ENCODE data around the gene KCNIP2.

The KCNIP2 gene

GRCh38 chr10:101857802-101858476 lies 14.3 kb upstream of the KCNIP2 start:
- Mint-ChIP-seq H3K27ac (no peak overlapping the region), H3K36me3 (ENCODE audit: low read depth) (peaks cover 35% of the 10 kb centered on the region), H3K27me3 (ENCODE audit: low read depth) (no peaks in the 10 kb centered on the region), H3K9me3 (peaks cover 20% of the 10 kb centered on the region), H3K4me3 (no peak overlapping the region), H3K4me1 (no peaks in the 10 kb centered on the region)
- no peak for TF ChIP-seq CTCF (IDR thresholded peaks at IDR 0.05; ENCODE audit: unreplicated experiment in 3 of 3)

GRCh38 chr10:101856626-101857025 lies 13.0 kb upstream of the KCNIP2 start:
- Mint-ChIP-seq H3K36me3 (ENCODE audit: low read depth) (peaks cover 24% of the 10 kb centered on the region), H3K4me1 (no peaks in the 10 kb centered on the region), H3K4me3 (no peak overlapping the region), H3K27me3 (ENCODE audit: low read depth) (no peaks in the 10 kb centered on the region), H3K27ac (no peak overlapping the region), H3K9me3 (peaks cover 17% of the 10 kb centered on the region)
- TF ChIP-seq CTCF (IDR thresholded peaks at IDR 0.05; ENCODE audit: unreplicated experiment in 3 of 3): no peak

GRCh38 chr10:101851411-101852116 lies 8.0 kb upstream of the KCNIP2 start:
- Mint-ChIP-seq H3K4me3 (no peak overlapping the region), H3K27me3 (ENCODE audit: low read depth) (no peaks in the 10 kb centered on the region), H3K36me3 (ENCODE audit: low read depth) (peaks cover 9% of the 10 kb centered on the region), H3K4me1 (no peaks in the 10 kb centered on the region), H3K27ac (no peak overlapping the region), H3K9me3 (no peaks in the 10 kb centered on the region)
- TF ChIP-seq CTCF (IDR thresholded peaks at IDR 0.05; ENCODE audit: unreplicated experiment in 3 of 3): no peak

GRCh38 chr10:101850749-101851148 lies 7.1 kb upstream of the KCNIP2 start:
- H3K27me3 Mint-ChIP-seq (ENCODE audit: low read depth): no peaks in the 10 kb centered on the region
- TF ChIP-seq CTCF (IDR thresholded peaks at IDR 0.05; ENCODE audit: unreplicated experiment in 3 of 3): no peak
- no peaks in the 10 kb centered on the region for H3K4me1 Mint-ChIP-seq
- H3K4me3 Mint-ChIP-seq: no peak overlapping the region
- H3K27ac Mint-ChIP-seq: no peak overlapping the region
- H3K9me3 Mint-ChIP-seq: no peaks in the 10 kb centered on the region
- H3K36me3 Mint-ChIP-seq (ENCODE audit: low read depth): peaks cover 16% of the 10 kb centered on the region

GRCh38 chr10:101848894-101849351 lies 5.3 kb upstream of the KCNIP2 start:
- H3K4me3 Mint-ChIP-seq: no peak overlapping the region
- peak overlapping the region in 2 of 3 experiments; percentile 0 to 48 for H3K27ac Mint-ChIP-seq
- no peak for TF ChIP-seq CTCF (IDR thresholded peaks at IDR 0.05; ENCODE audit: unreplicated experiment in 3 of 3)
- H3K36me3 Mint-ChIP-seq (ENCODE audit: low read depth): peaks cover 19% of the 10 kb centered on the region
- H3K27me3 Mint-ChIP-seq (ENCODE audit: low read depth): peaks cover 13% of the 10 kb centered on the region
- peaks cover 6% of the 10 kb centered on the region for H3K4me1 Mint-ChIP-seq
- no peaks in the 10 kb centered on the region for H3K9me3 Mint-ChIP-seq
